ENCODE data around the gene BACE2.
"Not testable (repeated sequence)": the region's sequence is repeated elsewhere in the genome, so short reads cannot be mapped to it uniquely, and the experiment has no call there.

BACE2 gene

GRCh38 chr21:41282412-41282811 lies 114.5 kb downstream of the BACE2 start:
- DNase-seq = no peak

GRCh38 chr21:41283211-41283818 lies 115.4 kb downstream of the BACE2 start:
- peak; percentile 38 for DNase-seq

- DNase-seq = no peak
Observed at GRCh38 chr21:41289431-41289830, 121.5 kb downstream of the BACE2 start.

- no peak for DNase-seq
Observed at GRCh38 chr21:41290106-41290799, 122.3 kb downstream of the BACE2 start.

- DNase-seq = no peak
Observed at GRCh38 chr21:41294548-41295231, 126.7 kb downstream of the BACE2 start.

- no peak for DNase-seq
Observed at GRCh38 chr21:41295721-41296254, 127.8 kb downstream of the BACE2 start.

GRCh38 chr21:41302976-41303375 lies 135.0 kb downstream of the BACE2 start:
- DNase-seq = no peak

GRCh38 chr21:41304068-41304720 lies 136.2 kb downstream of the BACE2 start:
- DNase-seq = no peak

- DNase-seq = no peak
Observed at GRCh38 chr21:41307219-41307618, 139.3 kb downstream of the BACE2 start.

- not testable (repeated sequence) for DNase-seq
Observed at GRCh38 chr21:41313285-41314164, 145.6 kb downstream of the BACE2 start.

GRCh38 chr21:41315726-41316125 lies 147.8 kb downstream of the BACE2 start:
- DNase-seq = no peak

- DNase-seq = no peak
Observed at GRCh38 chr21:41316200-41317062, 148.5 kb downstream of the BACE2 start, which contains the start of gene FAM3B. Gene FAM3B (plus strand): TSS chr21:41316801. CDS start chr21:41316880, 79 bp downstream.

GRCh38 chr21:41317063-41317392 lies 149.1 kb downstream of the BACE2 start:
- DNase-seq = no peak

- no peak for DNase-seq
Observed at GRCh38 chr21:41317458-41317857, 149.5 kb downstream of the BACE2 start.

GRCh38 chr21:41318218-41318617 lies 150.3 kb downstream of the BACE2 start:
- no peak for DNase-seq

- no peak for DNase-seq
Observed at GRCh38 chr21:41319273-41319672, 151.3 kb downstream of the BACE2 start.

GRCh38 chr21:41321211-41321907 lies 153.4 kb downstream of the BACE2 start:
- no peak for DNase-seq

GRCh38 chr21:41321908-41322495 lies 154.0 kb downstream of the BACE2 start:
- DNase-seq = no peak

GRCh38 chr21:41322496-41323382 lies 154.8 kb downstream of the BACE2 start:
- DNase-seq = no peak
